ENCODE results near the gene SIPA1L3. TPM values are rescaled to one million over a fixed set of nuclear protein-coding genes. Genes with fewer than 3 reads are reported as not detected.

SIPA1L3 gene
- total and polyA plus RNA-seq, 10 of the 15 experiments (the other 5 are each of a cell fraction or from before 2014, with no cell fraction given): 0.24 to 66.2 (median 19.1) TPM

DNA sequence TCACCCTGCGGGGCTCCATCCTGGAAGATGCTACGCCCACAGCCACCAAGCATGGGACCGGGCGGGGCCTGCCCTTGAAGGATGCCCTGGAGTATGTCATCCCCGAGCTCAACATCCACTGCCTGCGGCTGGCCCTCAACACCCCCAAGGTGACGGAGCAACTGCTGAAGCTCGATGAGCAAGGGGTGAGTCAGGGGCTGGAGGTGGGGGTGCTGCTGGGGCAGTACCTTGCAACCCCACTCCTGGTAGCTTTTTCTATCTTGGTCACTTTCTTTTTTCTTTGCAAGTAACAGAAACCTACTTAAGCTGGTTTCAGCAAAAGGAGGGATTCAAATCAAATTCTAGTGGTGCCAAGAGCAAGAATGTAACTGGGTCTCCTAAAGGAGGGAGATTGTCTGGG, 193.0 kb downstream of the SIPA1L3 start:
- intact Hi-C loops (cut with micrococcal nuclease; ENCODE audit: unreplicated experiment) (loop anchor here (5.0 kb wide), 1 partner anchor 193 kb away; the partner anchor contains the start of genes SIPA1L3 and WDR87), in situ Hi-C loops (cut with MboI) (no loop called here)
- FAIRE-seq: no peak
- CTCF ChIA-PET: interaction anchor here (0.5 to 1.3 kb wide), 2 partner anchors 126 to 198 kb away, joined by 3 to 4 read pairs; no protein-coding TSS in a partner anchor
- WGBS (ENCODE audit: insufficient coverage, insufficient replicate concordance, low lambda C conversion rate, missing lambda C conversion rate): 99% methylated on average over 8 of the region's 8 CpGs
- peaks cover 2% of the 10 kb centered on the region; the same call in 1 of the 2 replicates for H3K79me2 ChIP-seq (ENCODE audit: control insufficient read depth, insufficient read depth, low read length)
- no peak overlapping the region for H3K4me3 ChIP-seq
- POLR2A ChIA-PET: no interaction called here
- SMC1A ChIA-PET (ENCODE audit: uncharacterized antibody, unreplicated experiment): no interaction called here
- no TSS peak for BruUV-seq (replicated peaks)
- no peaks in the 10 kb centered on the region; the same call in 2 of the 3 replicates for H3K9me3 ChIP-seq (replicated peaks; ENCODE audit: control insufficient read depth, insufficient read depth, low read length)
- H3K4me2 ChIP-seq (ENCODE audit: control insufficient read depth, insufficient read depth): no peak overlapping the region
- no peak for ATAC-seq
- no peak overlapping the region for H2AFZ ChIP-seq (ENCODE audit: control insufficient read depth, low read depth, low read length)
- no peaks in the 10 kb centered on the region for H3K27me3 ChIP-seq (replicated peaks in 1 of 2; ENCODE audit: control insufficient read depth in 2 of 2, insufficient read depth in 2 of 2, low read length in 1 of 2)
- RAD21 ChIA-PET (ENCODE audit: unreplicated experiment): interaction anchor here (0.6 kb wide), 1 partner anchor 276 kb away, joined by 4 read pairs; no protein-coding TSS in a partner anchor
- H3K9ac ChIP-seq (ENCODE audit: control insufficient read depth, insufficient read depth, low read length): no peak overlapping the region
- TF ChIP-seq EZH2 (IDR thresholded peaks at IDR 0.05; ENCODE audit: borderline replicate concordance, control insufficient read depth, low read depth, low read length): no peak
- no peak for TF ChIP-seq JUNB (IDR thresholded peaks at IDR 0.05)
- no peak for TF ChIP-seq EP300 (IDR thresholded peaks at IDR 0.05; ENCODE audit: borderline replicate concordance in 1 of 2, control insufficient read depth in 1 of 2, low read depth in 2 of 2, low read length in 2 of 2)
- no peak for TF ChIP-seq TARDBP (IDR thresholded peaks at IDR 0.05; ENCODE audit: borderline replicate concordance)
- no peak for TF ChIP-seq SMAD5 (IDR thresholded peaks at IDR 0.05; ENCODE audit: low read depth)
- no peak for TF ChIP-seq ZNF24 (IDR thresholded peaks at IDR 0.05)
- no peak for TF ChIP-seq NFIC (IDR thresholded peaks at IDR 0.05; ENCODE audit: low read depth, low read length)
- H3K27ac ChIP-seq (ENCODE audit: control insufficient read depth, insufficient read depth): no peak overlapping the region
- H3K36me3 ChIP-seq (ENCODE audit: control insufficient read depth in 2 of 2, insufficient read depth in 2 of 2, low read length in 1 of 2): peaks cover 23 to 34% of the 10 kb centered on the region in 2 experiments
- H3K4me1 ChIP-seq (ENCODE audit: control insufficient read depth, insufficient read depth, low read length): no peaks in the 10 kb centered on the region; the same call in 1 of the 2 replicates
- no peak for DNase-seq (ENCODE audit: low read depth, low spot score)
- no peaks in the 10 kb centered on the region for H4K20me1 ChIP-seq (ENCODE audit: control insufficient read depth, insufficient read depth)

DNA sequence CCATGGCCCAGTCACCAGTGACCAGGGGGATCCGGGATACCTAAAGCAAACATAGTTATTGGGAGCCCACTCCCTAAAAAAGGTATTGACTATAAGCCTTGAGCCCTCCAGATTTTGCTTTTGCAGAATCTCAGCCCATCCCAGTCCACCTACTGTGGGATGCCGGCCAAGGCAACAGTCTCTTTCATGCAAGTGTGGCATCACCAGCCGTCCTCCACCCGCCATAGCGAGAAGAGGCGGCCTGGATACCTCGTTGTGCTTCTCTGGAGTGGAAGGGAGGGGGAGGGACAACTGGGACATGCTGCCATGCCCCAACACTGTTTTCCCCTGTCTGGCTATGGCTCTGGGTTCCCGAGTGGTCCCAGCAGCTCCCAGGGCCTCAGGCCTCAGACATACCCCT, 193.6 kb downstream of the SIPA1L3 start:
- Histone ChIP-seq H3K79me2 (ENCODE audit: control insufficient read depth, insufficient read depth, low read length) (peaks cover under 1% of the 10 kb centered on the region; the same call in 1 of the 2 replicates), H3K9ac (ENCODE audit: control insufficient read depth, insufficient read depth, low read length) (no peak overlapping the region), H3K4me2 (ENCODE audit: control insufficient read depth, insufficient read depth) (no peak overlapping the region), H2AFZ (ENCODE audit: control insufficient read depth, low read depth, low read length) (no peak overlapping the region), H3K9me3 (replicated peaks; ENCODE audit: control insufficient read depth, insufficient read depth, low read length) (no peaks in the 10 kb centered on the region; the same call in 2 of the 3 replicates), H3K4me1 (ENCODE audit: control insufficient read depth, insufficient read depth, low read length) (no peaks in the 10 kb centered on the region; the same call in 1 of the 2 replicates), H3K27ac (ENCODE audit: control insufficient read depth, insufficient read depth) (no peak overlapping the region), H3K4me3 (no peak overlapping the region), H3K27me3 (replicated peaks in 1 of 2; ENCODE audit: control insufficient read depth in 2 of 2, insufficient read depth in 2 of 2, low read length in 1 of 2) (no peaks in the 10 kb centered on the region), H4K20me1 (ENCODE audit: control insufficient read depth, insufficient read depth) (no peaks in the 10 kb centered on the region), H3K36me3 (ENCODE audit: control insufficient read depth in 2 of 2, insufficient read depth in 2 of 2, low read length in 1 of 2) (peaks cover 25 to 33% of the 10 kb centered on the region in 2 experiments)
- FAIRE-seq (no peak), DNase-seq (ENCODE audit: low read depth, low spot score) (no peak), ATAC-seq (no peak)
- intact Hi-C loops (cut with micrococcal nuclease; ENCODE audit: unreplicated experiment) (no loop called here), in situ Hi-C loops (cut with MboI) (no loop called here)
- ChIA-PET POLR2A (no interaction called here), SMC1A (ENCODE audit: uncharacterized antibody, unreplicated experiment) (no interaction called here), RAD21 (ENCODE audit: unreplicated experiment) (no interaction called here), CTCF (interaction anchor here (1.3 kb wide), 1 partner anchor 198 kb away, joined by 4 read pairs; no protein-coding TSS in a partner anchor)
- BruUV-seq (replicated peaks): no TSS peak
- WGBS (ENCODE audit: insufficient coverage, insufficient replicate concordance, low lambda C conversion rate, missing lambda C conversion rate): 97% methylated on average over 8 of the region's 8 CpGs
- TF ChIP-seq, protein P1, sequence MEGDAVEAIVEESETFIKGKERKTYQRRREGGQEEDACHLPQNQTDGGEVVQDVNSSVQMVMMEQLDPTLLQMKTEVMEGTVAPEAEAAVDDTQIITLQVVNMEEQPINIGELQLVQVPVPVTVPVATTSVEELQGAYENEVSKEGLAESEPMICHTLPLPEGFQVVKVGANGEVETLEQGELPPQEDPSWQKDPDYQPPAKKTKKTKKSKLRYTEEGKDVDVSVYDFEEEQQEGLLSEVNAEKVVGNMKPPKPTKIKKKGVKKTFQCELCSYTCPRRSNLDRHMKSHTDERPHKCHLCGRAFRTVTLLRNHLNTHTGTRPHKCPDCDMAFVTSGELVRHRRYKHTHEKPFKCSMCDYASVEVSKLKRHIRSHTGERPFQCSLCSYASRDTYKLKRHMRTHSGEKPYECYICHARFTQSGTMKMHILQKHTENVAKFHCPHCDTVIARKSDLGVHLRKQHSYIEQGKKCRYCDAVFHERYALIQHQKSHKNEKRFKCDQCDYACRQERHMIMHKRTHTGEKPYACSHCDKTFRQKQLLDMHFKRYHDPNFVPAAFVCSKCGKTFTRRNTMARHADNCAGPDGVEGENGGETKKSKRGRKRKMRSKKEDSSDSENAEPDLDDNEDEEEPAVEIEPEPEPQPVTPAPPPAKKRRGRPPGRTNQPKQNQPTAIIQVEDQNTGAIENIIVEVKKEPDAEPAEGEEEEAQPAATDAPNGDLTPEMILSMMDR (IDR thresholded peaks at IDR 0.05 in 2 of 3, conservative IDR thresholded peaks at IDR 0.05 in 1 of 3; ENCODE audit: control insufficient read depth in 2 of 3, extremely low read depth in 1 of 3, insufficient read depth in 1 of 3, low read depth in 3 of 3, low read length in 3 of 3): no peak
- TF ChIP-seq CBFB (IDR thresholded peaks at IDR 0.05; ENCODE audit: low read depth): no peak
- TF ChIP-seq, protein P2, sequence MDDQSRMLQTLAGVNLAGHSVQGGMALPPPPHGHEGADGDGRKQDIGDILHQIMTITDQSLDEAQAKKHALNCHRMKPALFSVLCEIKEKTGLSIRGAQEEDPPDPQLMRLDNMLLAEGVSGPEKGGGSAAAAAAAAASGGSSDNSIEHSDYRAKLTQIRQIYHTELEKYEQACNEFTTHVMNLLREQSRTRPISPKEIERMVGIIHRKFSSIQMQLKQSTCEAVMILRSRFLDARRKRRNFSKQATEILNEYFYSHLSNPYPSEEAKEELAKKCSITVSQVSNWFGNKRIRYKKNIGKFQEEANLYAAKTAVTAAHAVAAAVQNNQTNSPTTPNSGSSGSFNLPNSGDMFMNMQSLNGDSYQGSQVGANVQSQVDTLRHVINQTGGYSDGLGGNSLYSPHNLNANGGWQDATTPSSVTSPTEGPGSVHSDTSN (IDR thresholded peaks at IDR 0.05; ENCODE audit: insufficient replicate concordance, low read depth, low read length): no peak
- no peak for TF ChIP-seq IKZF1 (conservative IDR thresholded peaks at IDR 0.05)
- TF ChIP-seq, protein P3, sequence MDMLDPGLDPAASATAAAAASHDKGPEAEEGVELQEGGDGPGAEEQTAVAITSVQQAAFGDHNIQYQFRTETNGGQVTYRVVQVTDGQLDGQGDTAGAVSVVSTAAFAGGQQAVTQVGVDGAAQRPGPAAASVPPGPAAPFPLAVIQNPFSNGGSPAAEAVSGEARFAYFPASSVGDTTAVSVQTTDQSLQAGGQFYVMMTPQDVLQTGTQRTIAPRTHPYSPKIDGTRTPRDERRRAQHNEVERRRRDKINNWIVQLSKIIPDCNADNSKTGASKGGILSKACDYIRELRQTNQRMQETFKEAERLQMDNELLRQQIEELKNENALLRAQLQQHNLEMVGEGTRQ (IDR thresholded peaks at IDR 0.05; ENCODE audit: borderline replicate concordance, low read depth, low read length): no peak
- TF ChIP-seq BMI1 (IDR thresholded peaks at IDR 0.05; ENCODE audit: borderline replicate concordance): no peak

All from GM12878 (cell line).